ENCODE results near the gene ESR1. TPM values are rescaled to one million over a fixed set of nuclear protein-coding genes. Genes with fewer than 3 reads are reported as not detected.
"Not testable (repeated sequence)": the region's sequence is repeated elsewhere in the genome, so short reads cannot be mapped to it uniquely, and the experiment has no call there.

ESR1 gene
- total RNA-seq, 4 donors from 2014 or later = 0.83 to 1.8 (median 1.3) TPM

- Histone ChIP-seq H3K4me3 (peak overlapping the region; percentile 19 to 44 (median 24)), H3K27ac (replicated peaks in 1 of 4) (peak overlapping the region in 3 of 4 donors; percentile 46 to 72 (median 48)), H3K4me1 (peaks cover 5 to 21% (median 9%) of the 10 kb centered on the region in 4 donors), H3K9me3 (no peaks in the 10 kb centered on the region), H3K27me3 (no peaks in the 10 kb centered on the region), H3K36me3 (peaks cover 36 to 75% (median 61%) of the 10 kb centered on the region in 4 donors)
- WGBS = 75% methylated on average over 2 of the region's 2 CpGs
- no peak for DNase-seq (ENCODE audit: extremely low spot score)
- intact Hi-C loops (cut with DNase I) = no loop called here
- no peak for TF ChIP-seq POLR2AphosphoS5 (IDR thresholded peaks at IDR 0.05)
- TF ChIP-seq EP300 (IDR thresholded peaks at IDR 0.05) = no peak
- TF ChIP-seq, protein P1, sequence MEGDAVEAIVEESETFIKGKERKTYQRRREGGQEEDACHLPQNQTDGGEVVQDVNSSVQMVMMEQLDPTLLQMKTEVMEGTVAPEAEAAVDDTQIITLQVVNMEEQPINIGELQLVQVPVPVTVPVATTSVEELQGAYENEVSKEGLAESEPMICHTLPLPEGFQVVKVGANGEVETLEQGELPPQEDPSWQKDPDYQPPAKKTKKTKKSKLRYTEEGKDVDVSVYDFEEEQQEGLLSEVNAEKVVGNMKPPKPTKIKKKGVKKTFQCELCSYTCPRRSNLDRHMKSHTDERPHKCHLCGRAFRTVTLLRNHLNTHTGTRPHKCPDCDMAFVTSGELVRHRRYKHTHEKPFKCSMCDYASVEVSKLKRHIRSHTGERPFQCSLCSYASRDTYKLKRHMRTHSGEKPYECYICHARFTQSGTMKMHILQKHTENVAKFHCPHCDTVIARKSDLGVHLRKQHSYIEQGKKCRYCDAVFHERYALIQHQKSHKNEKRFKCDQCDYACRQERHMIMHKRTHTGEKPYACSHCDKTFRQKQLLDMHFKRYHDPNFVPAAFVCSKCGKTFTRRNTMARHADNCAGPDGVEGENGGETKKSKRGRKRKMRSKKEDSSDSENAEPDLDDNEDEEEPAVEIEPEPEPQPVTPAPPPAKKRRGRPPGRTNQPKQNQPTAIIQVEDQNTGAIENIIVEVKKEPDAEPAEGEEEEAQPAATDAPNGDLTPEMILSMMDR (IDR thresholded peaks at IDR 0.05) = no peak
- no peak for TF ChIP-seq POLR2A (IDR thresholded peaks at IDR 0.05; ENCODE audit: low read depth)
These were observed 323.0 kb downstream of the ESR1 start for GRCh38 chr6:152130441-152130840.

DNA sequence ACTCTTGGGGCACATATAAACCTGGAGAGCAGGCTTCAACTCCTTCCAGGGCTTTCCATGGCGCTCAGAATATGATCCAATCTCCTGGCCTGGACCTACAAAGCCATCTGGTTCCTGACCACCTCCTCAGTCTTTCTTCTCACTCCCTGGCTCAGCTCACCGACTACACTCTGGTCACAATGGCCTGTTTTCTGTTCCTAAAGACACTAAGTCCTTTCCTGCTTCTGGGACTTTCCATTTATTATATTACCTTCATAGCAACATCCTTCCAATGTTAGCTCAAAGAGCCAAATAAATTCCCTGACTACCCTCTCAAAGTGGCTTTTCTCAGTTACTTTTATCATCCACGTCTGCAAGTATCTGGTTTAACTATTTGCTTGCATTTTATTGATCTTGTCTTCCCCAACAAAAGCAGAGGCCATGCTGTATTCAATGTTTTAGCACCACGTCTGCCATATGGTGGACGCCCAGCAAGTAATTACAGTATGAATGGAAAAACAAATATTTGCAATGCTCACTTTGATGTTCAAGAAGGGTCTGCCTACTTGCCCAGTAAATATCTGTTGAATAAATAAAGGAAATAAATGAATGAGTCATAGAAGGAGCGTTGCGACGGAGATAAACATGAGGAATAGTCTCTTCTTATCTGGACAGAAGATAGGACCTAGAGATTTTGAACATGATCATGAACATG is 328.4 kb downstream of the ESR1 start:
- no peak for TF ChIP-seq POLR2A (IDR thresholded peaks at IDR 0.05; ENCODE audit: low read depth)
- no peak for TF ChIP-seq EP300 (IDR thresholded peaks at IDR 0.05)
- TF ChIP-seq, protein P1 (IDR thresholded peaks at IDR 0.05) = no peak
- TF ChIP-seq POLR2AphosphoS5 (IDR thresholded peaks at IDR 0.05) = no peak
- Histone ChIP-seq H3K36me3 (peaks cover 75 to 100% (median 94%) of the 10 kb centered on the region in 4 donors), H3K4me3 (no peak overlapping the region), H3K27ac (replicated peaks in 1 of 4) (no peak overlapping the region), H3K9me3 (no peaks in the 10 kb centered on the region), H3K4me1 (peaks cover 0 to under 1% (median 0%) of the 10 kb centered on the region in 4 donors), H3K27me3 (no peaks in the 10 kb centered on the region)
- WGBS = 88% methylated on average over 8 of the region's 8 CpGs
- intact Hi-C loops (cut with DNase I) = no loop called here
- DNase-seq (ENCODE audit: extremely low spot score) = no peak

DNA sequence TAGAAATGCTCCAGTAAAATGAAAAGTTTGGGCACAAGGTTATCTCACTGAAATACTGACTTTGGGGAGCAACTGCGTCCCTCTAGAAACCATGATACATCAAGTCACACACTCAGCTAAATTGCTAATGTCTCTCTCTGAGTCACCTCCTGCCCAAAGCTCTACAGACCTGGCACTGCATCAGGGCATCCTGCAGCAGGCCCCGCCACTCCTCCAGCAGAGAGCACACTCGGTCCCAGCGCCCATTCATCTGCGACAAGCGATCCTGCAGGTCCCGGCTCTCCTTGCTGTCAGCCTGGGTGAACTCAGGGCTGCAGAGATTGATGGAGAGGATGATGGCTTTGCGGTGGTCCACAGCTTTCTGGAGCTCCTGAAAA is 329.0 kb downstream of the ESR1 start:
- H3K36me3 ChIP-seq = peaks cover 80 to 100% (median 96%) of the 10 kb centered on the region in 4 donors
- WGBS = 89% methylated on average over 8 of the region's 8 CpGs
- TF ChIP-seq POLR2AphosphoS5 (IDR thresholded peaks at IDR 0.05) = no peak
- TF ChIP-seq, protein P1 (IDR thresholded peaks at IDR 0.05) = no peak
- no peak for TF ChIP-seq EP300 (IDR thresholded peaks at IDR 0.05)
- TF ChIP-seq POLR2A (IDR thresholded peaks at IDR 0.05; ENCODE audit: low read depth) = no peak
- no peaks in the 10 kb centered on the region for H3K9me3 ChIP-seq
- H3K27ac ChIP-seq (replicated peaks in 1 of 4) = no peak overlapping the region
- no peaks in the 10 kb centered on the region for H3K27me3 ChIP-seq
- intact Hi-C loops (cut with DNase I) = no loop called here
- H3K4me1 ChIP-seq = no peaks in the 10 kb centered on the region
- no peak overlapping the region for H3K4me3 ChIP-seq
- DNase-seq (ENCODE audit: extremely low spot score) = no peak

GRCh38 chr6:152138344-152138743 is 330.9 kb downstream of the ESR1 start:
- 94% methylated on average over 6 of the region's 6 CpGs for WGBS

GRCh38 chr6:152142105-152142504 is 334.6 kb downstream of the ESR1 start:
- H3K27ac ChIP-seq (replicated peaks in 1 of 4) = no peak overlapping the region
- WGBS = 70% methylated on average over 5 of the region's 5 CpGs
- H3K36me3 ChIP-seq = peaks cover 53 to 97% (median 82%) of the 10 kb centered on the region in 4 donors
- H3K4me1 ChIP-seq = peaks cover 0 to 6% (median 3%) of the 10 kb centered on the region in 4 donors
- intact Hi-C loops (cut with DNase I) = loop anchor here (10.0 kb wide), 1 partner anchor 123 kb away; no protein-coding TSS in a partner anchor
- H3K9me3 ChIP-seq = no peaks in the 10 kb centered on the region
- no peaks in the 10 kb centered on the region for H3K27me3 ChIP-seq
- TF ChIP-seq, protein P1 (IDR thresholded peaks at IDR 0.05) = no peak
- no peak for TF ChIP-seq EP300 (IDR thresholded peaks at IDR 0.05)
- TF ChIP-seq POLR2A (IDR thresholded peaks at IDR 0.05; ENCODE audit: low read depth) = no peak
- TF ChIP-seq POLR2AphosphoS5 (IDR thresholded peaks at IDR 0.05) = no peak
- H3K4me3 ChIP-seq = no peak overlapping the region
- no peak for DNase-seq (ENCODE audit: extremely low spot score)

More at GRCh38 chr6:152138344-152138743, 330.9 kb downstream of the ESR1 start:
- peaks cover 68 to 99% (median 93%) of the 10 kb centered on the region in 4 donors for H3K36me3 ChIP-seq
- H3K4me1 ChIP-seq; DNase-seq (ENCODE audit: extremely low spot score); H3K4me3 ChIP-seq; H3K9me3 ChIP-seq; H3K27me3 ChIP-seq; H3K27ac ChIP-seq (replicated peaks in 1 of 4); intact Hi-C loops (cut with DNase I): not testable (repeated sequence)

Data from esophagus muscularis mucosa (tissue), 4 donors.